ENCODE data around the gene RTF2. TPM values are rescaled to one million over a fixed set of nuclear protein-coding genes. Genes with fewer than 3 reads are reported as not detected.

RTF2 gene
- total RNA-seq, 1 donor from 2014 or later = 54.5 TPM

DNA sequence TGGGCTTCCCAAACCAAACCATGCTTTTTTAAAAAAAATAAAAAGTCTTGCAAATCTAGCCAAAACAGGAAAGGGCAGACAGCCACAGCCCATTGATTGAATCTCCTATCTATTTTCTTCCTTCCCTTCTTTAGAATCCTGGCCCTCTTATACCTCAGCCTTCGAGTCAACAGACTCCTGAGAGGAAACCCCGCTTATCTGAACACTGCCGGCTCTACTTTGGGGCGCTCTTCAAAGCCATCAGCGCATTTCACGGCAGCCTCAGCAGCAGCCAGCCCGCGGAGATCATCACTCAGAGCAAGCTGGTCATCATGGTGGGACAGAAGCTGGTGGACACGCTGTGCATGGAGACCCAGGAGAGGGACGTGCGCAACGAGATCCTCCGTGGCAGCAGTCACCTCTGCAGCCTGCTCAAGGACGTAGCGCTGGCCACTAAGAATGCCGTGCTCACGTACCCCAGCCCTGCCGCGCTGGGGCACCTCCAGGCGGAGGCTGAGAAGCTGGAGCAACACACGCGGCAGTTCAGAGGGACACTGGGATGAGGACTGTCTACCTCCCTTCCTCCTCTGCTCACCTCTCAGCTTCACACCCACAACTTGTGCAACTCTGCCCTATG, 10.1 kb upstream of the RTF2 start:
- no peaks in the 10 kb centered on the region for H3K4me1 ChIP-seq
- no peaks in the 10 kb centered on the region for H3K9me3 ChIP-seq
- no peaks in the 10 kb centered on the region for H3K27me3 ChIP-seq
- intact Hi-C loops (cut with DNase I) = no loop called here
- H3K4me3 ChIP-seq = no peak overlapping the region
- H3K36me3 ChIP-seq = no peaks in the 10 kb centered on the region
- no peak for DNase-seq (ENCODE audit: low spot score in 2 of 2)
- TF ChIP-seq, protein P1, sequence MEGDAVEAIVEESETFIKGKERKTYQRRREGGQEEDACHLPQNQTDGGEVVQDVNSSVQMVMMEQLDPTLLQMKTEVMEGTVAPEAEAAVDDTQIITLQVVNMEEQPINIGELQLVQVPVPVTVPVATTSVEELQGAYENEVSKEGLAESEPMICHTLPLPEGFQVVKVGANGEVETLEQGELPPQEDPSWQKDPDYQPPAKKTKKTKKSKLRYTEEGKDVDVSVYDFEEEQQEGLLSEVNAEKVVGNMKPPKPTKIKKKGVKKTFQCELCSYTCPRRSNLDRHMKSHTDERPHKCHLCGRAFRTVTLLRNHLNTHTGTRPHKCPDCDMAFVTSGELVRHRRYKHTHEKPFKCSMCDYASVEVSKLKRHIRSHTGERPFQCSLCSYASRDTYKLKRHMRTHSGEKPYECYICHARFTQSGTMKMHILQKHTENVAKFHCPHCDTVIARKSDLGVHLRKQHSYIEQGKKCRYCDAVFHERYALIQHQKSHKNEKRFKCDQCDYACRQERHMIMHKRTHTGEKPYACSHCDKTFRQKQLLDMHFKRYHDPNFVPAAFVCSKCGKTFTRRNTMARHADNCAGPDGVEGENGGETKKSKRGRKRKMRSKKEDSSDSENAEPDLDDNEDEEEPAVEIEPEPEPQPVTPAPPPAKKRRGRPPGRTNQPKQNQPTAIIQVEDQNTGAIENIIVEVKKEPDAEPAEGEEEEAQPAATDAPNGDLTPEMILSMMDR (IDR thresholded peaks at IDR 0.05) = no peak
- H3K27ac ChIP-seq = no peak overlapping the region

DNA sequence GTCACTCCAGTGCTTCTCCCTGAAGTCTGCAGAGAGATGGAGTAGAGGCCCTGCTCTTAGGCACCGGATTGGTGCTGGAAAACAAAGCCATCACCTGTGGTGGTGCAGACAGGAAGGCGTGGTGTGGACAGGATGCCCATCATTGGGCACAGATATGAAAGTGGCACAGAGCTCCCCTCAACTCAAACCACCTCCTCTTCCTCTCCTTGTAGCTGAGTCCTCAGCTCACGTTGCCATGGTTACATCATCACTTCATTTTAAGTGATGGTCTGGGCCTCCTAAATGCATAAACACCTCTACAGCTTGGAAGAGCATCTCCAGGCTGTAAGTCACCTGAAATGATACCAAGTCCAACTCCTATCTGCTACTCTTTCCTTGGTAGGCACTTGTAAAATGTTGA, 8.0 kb upstream of the RTF2 start:
- TF ChIP-seq, protein P1 (IDR thresholded peaks at IDR 0.05) = no peak
- no peaks in the 10 kb centered on the region for H3K36me3 ChIP-seq
- no peaks in the 10 kb centered on the region for H3K9me3 ChIP-seq
- H3K27ac ChIP-seq = no peak overlapping the region
- no peaks in the 10 kb centered on the region for H3K4me1 ChIP-seq
- no peak overlapping the region for H3K4me3 ChIP-seq
- no peak for DNase-seq (ENCODE audit: low spot score in 2 of 2)
- no peaks in the 10 kb centered on the region for H3K27me3 ChIP-seq
- intact Hi-C loops (cut with DNase I) = no loop called here

DNA sequence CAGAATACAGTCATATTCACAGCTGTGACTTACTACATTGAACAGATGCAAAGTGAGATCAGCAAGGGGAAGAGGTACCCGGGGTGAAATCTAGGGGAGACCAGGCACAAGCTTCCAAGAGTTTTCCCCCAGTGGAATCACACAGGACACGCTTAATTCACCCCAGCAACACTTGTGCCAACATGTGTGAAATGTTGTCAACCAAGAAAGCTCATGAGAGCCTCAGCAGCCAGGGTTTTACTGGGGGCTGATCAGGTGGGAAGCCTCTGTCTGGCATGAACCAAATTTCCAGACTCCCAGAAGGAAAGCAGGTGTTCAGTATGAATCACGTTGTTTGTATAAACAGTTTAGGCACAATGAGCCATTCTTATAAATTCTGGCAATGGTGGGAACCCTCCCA, 6.9 kb upstream of the RTF2 start:
- intact Hi-C loops (cut with DNase I) = no loop called here
- no peaks in the 10 kb centered on the region for H3K36me3 ChIP-seq
- H3K9me3 ChIP-seq = no peaks in the 10 kb centered on the region

DNA sequence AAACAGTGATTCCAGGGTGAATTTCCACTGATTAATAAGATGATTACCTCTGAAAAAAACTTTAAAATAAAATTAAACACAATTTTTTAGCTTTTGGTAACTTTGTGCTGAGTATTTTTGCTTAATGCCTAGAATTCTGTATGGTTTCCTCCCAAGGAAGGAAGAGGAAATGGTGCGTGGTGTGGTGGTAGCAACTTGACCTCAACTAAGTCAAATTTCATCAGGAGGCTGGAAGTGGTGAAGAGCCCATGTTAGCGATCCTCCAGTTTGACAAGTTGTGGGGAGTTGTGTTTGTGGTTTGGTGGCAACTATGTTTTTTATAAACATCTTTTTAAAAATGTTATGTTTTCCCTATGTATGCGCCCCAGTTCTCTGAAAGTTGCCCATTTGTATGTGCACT, 5.0 kb upstream of the RTF2 start:
- no peaks in the 10 kb centered on the region for H3K27me3 ChIP-seq
- no peak overlapping the region for H3K4me3 ChIP-seq
- no peak overlapping the region for H3K27ac ChIP-seq
- no peak for DNase-seq (ENCODE audit: low spot score in 2 of 2)
- peaks cover 0 to 6% of the 10 kb centered on the region in 2 donors for H3K4me1 ChIP-seq
- H3K36me3 ChIP-seq = no peaks in the 10 kb centered on the region
- no peaks in the 10 kb centered on the region for H3K9me3 ChIP-seq
- TF ChIP-seq, protein P1 (IDR thresholded peaks at IDR 0.05) = no peak
- intact Hi-C loops (cut with DNase I) = no loop called here

More for the DNA sequence above, 6.9 kb upstream of the RTF2 start:
- no peak for DNase-seq (ENCODE audit: low spot score in 2 of 2)
- Histone ChIP-seq H3K27ac (no peak overlapping the region), H3K27me3 (no peaks in the 10 kb centered on the region), H3K4me3 (no peak overlapping the region), H3K4me1 (no peaks in the 10 kb centered on the region)
- TF ChIP-seq, protein P1 (IDR thresholded peaks at IDR 0.05) = no peak

DNA sequence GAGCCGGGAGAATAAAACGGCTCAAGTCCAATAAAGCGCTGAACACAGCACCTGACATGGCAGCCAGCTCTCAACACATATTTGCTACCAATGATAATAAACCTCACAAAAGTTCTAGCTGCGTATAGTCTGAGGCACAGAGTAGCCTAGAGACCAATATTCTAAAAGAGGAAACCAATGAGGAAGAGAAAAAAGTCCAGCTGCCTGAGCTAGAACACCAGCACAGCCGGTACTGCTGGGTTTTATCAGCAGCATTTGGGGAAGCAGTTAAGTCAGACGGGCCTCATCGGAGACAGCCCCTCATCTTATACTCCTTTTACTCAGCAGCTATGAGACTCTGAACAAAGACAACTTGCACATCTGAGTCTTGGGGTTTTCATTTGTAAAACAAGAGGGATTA, 2.4 kb upstream of the RTF2 start:
- TF ChIP-seq, protein P1 (IDR thresholded peaks at IDR 0.05) = no peak
- no peak overlapping the region for H3K27ac ChIP-seq
- H3K36me3 ChIP-seq = no peaks in the 10 kb centered on the region
- H3K9me3 ChIP-seq = no peaks in the 10 kb centered on the region
- no peaks in the 10 kb centered on the region for H3K27me3 ChIP-seq
- no peak for DNase-seq (ENCODE audit: low spot score in 2 of 2)
- peaks cover 0 to 20% of the 10 kb centered on the region in 2 donors for H3K4me1 ChIP-seq
- no peak overlapping the region for H3K4me3 ChIP-seq
- intact Hi-C loops (cut with DNase I) = loop anchor here (5.0 kb wide), 1 partner anchor 886 kb away; the partner anchor contains the start of gene RAE1
